Activated CD8-positive, alpha-beta memory T cell treated with anti-CD3 and anti-CD28 coated beads, Interleukin-2, amount 50 U/mL, for 48 hours (primary cell): ENCODE data around the gene KCNIP3.
A peak's percentile ranks its signal among the peaks of the same experiment; 100 is the strongest.

ENCODE experiments used
- DNase-seq: peaks from one replicate; pipeline ENCODE4 v3.0.0-alpha.2; 2020

The KCNIP3 gene

DNA sequence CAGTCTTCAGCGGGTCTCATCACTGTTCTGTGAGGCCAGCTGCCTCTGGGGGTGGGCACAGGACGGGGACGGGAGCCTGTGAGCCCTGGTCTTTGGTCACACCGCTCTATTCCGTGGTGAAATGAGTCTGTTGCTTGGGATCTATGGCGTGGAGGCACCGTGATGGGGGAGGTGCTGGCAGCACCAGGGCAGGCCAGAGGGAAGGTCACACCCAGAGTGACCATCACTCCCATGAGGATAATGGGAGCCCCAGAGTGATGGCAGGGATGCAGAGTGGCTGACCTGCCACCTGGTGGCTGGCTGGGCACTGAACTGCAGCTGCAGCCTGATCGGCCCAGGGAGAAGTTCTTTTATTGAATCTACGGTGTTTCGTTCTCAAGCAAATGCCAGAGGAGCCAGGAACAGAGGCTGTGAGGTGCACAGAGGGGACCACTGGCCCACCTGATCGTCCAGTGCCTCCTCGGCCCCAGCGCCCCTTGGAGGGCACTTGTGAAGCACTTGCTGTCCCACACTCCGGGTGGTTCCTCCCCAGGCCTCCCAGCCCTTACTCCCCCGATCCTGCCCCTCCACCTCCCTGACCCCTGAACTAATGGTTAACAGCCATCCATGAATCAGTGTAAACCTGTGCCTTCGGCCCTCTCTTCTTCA lies 17.9 kb downstream of the KCNIP3 start:
- no peak for DNase-seq

GRCh38 chr2:95315801-95316411 lies 18.8 kb downstream of the KCNIP3 start:
- DNase-seq: no peak

DNA sequence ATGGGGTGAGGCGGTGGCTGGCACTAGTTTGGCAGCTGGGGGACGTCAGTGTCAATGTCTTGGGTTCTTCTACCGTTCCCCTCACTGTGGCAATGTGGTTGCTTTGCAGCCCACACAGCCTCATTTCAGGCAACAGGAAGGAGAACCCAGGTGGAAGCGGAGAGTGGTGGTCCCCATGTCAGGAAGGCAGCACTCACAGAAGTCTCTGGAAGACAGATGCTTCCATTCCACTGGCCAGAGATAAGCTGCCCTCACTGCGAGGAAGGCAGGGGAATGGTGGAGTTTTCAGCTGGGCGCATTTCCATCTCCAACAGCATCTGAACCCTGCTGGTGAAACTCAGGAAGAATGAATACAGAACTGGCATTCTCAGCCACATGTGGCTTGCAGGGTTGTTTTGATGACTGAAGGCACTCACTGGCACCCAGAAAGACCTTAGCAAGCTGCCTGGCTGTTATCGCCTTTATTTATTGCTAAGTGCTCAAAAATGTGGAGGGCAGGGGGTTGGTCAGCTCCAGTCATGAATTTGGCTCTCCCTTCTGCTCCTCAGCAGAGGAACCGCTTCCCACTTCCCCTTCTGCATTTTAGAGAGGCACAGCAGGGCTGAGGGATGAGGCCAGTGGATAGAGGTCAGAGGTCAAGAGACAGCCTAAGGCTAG lies 19.4 kb downstream of the KCNIP3 start:
- no peak for DNase-seq

DNA sequence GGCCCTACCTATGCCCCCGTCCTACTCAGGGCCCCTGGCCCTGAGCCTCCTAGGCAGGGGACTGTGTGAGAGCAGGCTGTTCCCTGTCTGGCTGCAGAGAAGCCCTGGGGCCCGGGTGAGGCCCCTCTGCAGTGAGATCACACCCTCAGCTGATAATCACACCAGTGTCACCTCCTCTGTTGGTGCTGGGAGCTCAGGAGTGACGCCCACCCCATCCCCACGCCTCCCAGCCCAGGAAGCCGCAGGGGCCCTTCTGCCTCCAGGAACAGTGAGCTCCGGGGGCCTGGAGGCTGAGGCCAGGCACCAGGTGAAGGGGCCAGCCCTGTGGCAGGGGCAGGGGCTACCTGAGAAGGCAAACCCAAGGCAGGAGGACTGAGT lies 20.0 kb downstream of the KCNIP3 start:
- no peak for DNase-seq

DNA sequence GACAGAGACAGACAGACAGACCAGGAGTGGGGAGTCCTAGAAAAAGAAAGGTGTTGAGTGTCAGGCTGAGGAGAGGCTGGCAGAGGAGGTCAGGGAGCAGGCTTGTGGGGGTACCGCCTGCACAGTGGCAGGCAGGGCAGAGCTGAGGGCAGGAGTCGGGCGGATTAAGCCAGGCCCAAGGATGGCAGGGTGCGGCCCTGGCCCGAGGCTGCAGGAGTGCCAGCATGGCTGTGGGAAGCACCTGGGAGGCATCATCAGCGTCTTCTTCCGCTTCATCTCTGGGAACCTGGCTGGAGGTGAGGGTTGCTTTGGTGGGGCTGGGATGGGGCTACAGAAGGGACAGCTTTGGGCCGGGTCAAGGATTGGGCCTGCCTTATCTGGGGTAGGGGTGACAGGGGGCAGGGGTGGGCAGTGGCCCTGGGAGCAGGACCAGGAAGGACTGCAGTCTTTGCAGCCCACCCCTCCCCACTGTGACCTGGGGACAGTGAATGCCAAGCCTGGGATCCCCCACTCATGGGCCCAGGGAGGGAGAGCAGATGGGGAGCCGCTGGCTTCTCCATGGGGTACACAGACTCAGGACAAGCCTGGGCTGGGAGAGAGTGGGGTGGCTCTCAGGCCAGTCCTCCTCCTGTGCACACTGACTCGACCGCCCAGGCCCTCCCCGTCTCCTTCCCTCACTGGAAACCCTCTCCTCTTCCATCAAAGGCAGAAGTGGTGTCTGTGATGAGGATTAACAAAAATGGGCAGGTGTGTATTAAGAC lies 20.7 kb downstream of the KCNIP3 start:
- DNase-seq: no peak

DNA sequence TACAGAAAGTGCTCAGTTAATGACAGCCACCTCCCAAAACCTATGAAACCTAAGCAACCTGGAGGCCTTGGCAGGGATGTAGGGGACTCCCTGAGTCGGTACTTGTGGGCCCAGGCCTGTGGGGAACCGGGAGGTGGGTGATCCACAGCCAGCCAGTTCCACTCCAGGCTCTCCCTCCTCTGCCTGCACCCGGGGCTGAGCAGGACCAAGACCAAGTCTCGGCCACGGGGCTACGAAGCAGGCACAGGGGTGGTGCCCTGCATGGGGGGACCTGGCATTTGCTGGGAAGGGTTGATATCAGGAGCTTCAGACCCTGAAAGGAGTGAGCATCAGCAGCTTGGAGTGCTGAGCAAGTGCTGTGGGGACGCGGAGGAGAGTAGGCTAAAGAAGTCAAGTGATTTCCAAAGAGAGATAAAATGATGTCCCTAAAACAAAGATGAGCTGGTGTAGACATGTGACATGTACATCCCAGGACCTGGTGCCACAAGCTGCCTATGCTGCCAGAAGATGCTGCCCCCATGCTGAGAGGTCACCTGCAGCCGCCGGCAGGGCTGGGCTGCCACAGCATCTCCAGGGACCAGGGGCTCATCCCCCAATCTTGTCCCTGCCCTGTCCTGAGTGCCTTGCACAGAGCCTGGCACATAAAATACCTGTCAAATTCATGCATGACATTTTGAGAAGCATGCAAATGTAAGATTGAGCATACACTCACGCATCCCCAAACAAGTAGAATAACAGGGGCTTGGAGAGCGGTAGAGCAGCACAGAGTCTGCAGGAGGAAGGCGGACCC lies 21.5 kb downstream of the KCNIP3 start:
- no peak for DNase-seq

GRCh38 chr2:95319481-95320343 lies 22.6 kb downstream of the KCNIP3 start:
- no peak for DNase-seq

DNA sequence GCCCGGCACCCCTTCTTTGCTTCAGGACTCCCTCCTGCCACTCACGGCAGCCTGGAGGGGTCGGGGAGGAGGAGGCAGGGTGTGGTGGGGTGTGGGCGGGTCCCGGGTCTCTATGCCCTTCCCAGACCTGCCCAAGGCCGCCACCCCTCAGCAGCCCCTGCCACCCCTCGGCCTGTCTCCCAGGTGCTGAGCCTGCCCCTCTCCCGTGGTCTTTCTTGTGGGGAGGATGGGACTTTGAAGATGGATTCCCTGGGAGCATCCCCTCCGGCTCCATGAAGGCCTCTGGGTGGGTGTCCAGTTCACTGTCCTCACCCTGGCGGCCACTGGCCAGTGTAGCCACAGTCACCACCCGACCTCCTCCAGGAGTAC lies 23.2 kb downstream of the KCNIP3 start:
- DNase-seq: no peak

GRCh38 chr2:95320986-95321767 lies 24.0 kb downstream of the KCNIP3 start:
- no peak for DNase-seq

- DNase-seq: peak; percentile 57
Observed at GRCh38 chr2:95323347-95324155, 26.4 kb downstream of the KCNIP3 start.

DNA sequence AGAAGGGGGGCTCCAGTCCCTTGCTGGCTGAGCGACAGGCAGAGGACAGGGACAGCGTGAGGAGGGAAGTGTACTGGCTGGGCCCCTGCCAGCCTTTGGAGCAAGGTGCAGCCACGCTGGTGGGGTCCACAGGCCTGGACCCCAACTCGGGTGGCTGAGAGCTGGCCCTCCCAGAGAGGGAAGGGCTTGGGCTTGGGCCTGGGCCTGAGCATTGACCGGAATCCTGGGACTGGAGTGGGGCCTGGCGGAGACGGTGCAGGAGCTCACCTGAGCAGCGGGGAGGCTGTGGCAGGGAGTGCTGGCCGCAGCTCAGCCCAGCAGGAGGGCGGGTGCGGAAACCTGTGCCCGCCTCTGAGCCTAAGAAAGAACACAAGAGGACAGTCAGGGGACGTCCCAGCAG lies 27.9 kb downstream of the KCNIP3 start:
- DNase-seq: no peak

GRCh38 chr2:95325590-95326432 lies 28.7 kb downstream of the KCNIP3 start:
- no peak for DNase-seq

- no peak for DNase-seq
Observed at GRCh38 chr2:95326433-95327140, 29.4 kb downstream of the KCNIP3 start.

DNA sequence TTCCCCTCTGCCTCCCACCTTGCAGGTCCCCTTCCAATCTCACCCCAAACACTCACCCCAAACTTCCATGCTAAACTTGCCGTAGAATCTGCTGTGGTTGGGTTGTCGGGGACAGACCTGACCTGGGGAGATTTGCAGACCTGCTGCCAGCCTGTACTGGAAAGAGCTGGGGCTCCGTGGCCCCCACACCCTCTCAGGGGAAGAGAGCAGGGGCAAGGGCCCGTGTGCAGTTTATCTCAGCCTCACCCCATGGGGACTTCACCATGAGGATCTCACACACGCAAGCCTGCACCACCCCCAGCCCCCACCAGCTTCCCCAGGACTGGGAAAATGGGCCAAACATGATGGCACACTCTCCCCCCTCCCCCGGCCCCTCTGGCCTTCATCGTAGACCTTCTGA lies 30.7 kb downstream of the KCNIP3 start:
- no peak for DNase-seq

DNA sequence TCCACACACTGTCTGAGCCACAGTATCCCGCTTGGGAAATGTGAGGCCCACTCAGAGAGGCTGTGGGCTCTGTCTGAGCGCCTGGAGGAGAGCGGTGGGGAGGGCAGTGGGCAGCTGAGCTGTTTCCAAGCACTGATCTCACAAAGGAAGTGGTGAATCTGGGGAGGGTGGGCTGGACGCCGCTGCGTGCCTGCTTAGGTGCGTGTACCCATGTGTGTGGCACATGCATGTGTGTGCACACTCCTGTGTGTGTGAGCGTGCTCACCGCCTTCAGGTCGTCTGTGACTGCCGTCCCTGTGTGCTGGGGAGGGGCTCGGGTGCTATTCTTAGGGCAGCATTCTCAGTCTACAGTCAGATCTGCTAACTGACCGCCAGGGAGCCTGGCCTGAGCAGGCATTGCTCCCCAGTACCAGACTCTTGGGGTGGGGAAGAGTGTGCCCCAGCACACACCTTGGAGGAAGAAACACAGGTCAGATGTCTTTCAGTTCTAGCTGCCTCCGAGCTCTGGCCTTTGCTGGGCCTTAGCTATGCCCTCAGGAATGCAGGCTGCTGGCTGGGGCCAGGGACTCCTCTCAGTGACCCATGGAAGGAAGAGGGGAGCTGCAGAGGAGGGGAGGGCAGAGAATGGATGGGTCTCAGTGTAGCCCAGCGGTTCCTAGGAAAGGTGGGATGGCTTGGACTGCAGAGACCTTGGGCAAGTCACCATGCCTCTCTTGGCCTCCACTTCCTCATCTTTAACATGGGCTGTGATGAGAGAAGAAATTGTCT lies 31.4 kb downstream of the KCNIP3 start:
- no peak for DNase-seq

- no peak for DNase-seq
Observed at GRCh38 chr2:95329401-95329800, 32.3 kb downstream of the KCNIP3 start.

DNA sequence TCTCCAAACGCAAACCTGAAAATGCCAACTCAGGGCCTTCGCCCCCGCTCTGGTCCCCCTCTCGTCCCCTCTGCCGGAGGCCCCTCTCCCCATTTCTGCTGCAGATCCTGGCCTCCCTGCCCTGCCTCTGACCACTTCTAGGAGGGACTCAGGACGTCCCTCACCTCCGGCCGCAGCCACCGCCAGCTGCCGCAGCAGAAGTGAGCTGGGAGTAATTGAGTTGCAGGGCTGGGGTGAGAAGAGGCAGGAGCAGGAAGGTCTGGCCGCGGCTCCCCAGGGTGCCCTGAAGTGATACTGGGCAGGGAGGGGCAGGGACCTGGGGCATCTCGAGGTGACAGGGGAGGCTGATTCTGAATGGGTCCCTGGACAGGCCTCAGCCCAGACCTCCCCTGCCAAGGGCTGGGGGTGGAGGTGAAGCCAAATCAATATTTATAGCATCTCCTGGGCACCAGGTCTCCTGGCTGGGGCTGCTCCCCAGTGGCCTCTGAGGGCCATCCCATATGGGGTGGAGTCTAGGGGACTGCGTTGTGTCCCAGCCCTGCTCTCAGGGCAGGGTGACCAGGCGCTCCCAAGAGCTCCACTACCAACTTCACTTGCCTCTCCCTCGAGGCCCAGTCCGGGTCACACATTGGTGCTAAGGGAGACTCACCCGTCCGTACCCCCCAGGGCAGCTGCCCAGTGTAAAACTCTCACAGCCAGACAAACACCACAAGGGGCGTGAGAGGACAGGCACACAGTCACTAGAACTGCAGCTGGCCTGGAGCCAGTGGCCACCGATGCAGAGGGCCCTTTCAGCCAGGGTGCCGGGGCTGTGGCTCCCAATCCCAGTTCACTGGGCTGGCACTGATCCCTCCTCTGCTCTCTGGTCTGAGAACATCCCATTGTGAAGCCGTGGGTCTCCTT lies 33.0 kb downstream of the KCNIP3 start:
- DNase-seq: no peak
